Uterus (tissue), 4 donors: ENCODE results near the gene CDK12. TPM values are rescaled to one million over a fixed set of nuclear protein-coding genes. Genes with fewer than 3 reads are reported as not detected.

ENCODE experiments used
- DNase-seq, 2 donors: peaks; one replicate each; pipeline ENCODE4 v3.0.0-alpha.2; 2019 to 2020
- H3K27ac ChIP-seq, 2 donors: fragments of 200-600 bp; sonication (generic); 1 replicate in 1 of 2; 2 replicates in 1 of 2; pipeline ENCODE4 v1.5.1; 2016 to 2018
- H3K27me3 ChIP-seq, 2 donors: fragments of 200-600 bp; sonication (generic); one replicate each; pipeline ENCODE4 v1.5.1; 2018 to 2019; ENCODE audit warnings: control low read depth in 1 of 2
- H3K36me3 ChIP-seq, 2 donors: fragments of 200-600 bp; sonication (generic); one replicate each; pipeline ENCODE4 v1.5.1; 2019; ENCODE audit warnings: control low read depth in 1 of 2
- H3K4me1 ChIP-seq, 2 donors: fragments of 200-600 bp; sonication (generic); one replicate each; pipeline ENCODE4 v1.5.1; 2018 to 2019; ENCODE audit warnings: control low read depth in 1 of 2
- H3K4me3 ChIP-seq, 2 donors: fragments of 200-600 bp; sonication (generic); 1 replicate in 1 of 2; 2 replicates in 1 of 2; pipeline ENCODE4 v1.5.1; 2018 to 2019; ENCODE audit warnings: mild to moderate bottlenecking in 1 of 2
- H3K9me3 ChIP-seq, 2 donors: fragments of 200-600 bp; sonication (generic); one replicate each; pipeline ENCODE4 v1.5.1; 2019; ENCODE audit warnings: control low read depth in 1 of 2
- POLR2A ChIP-seq, 2 donors: fragments of 450-650 bp; IDR thresholded peaks; one replicate each; pipeline ENCODE4 v1.6.1; 2016; ENCODE audit warnings: antibody characterized with exemption in 2 of 2, mild to moderate bottlenecking in 1 of 2, moderate library complexity in 1 of 2
- intact Hi-C: fragments of 100-400 bp; cut with DNase I; formaldehyde crosslinking; loops from one replicate; pipeline ENCODE4 v1.15.1; 2023; ENCODE audit warnings: low total_unique reads
- total RNA-seq, 4 donors: library from RNA; depleted of rRNA in 3 of 4; stranded (reverse); fragments of >200 nt in 3 of 4; gene quantifications; one replicate each; pipeline versions ENCODE4 v1.1.0 to v1.2.4, GENCODE V29; 2014 to 2023
- TF ChIP-seq, protein P1 (sequence below), 4 experiments: fragments of 200-600 bp in 2 of 4; fragments of 450-650 bp in 2 of 4; sonication (generic) in 2 of 4; IDR thresholded peaks; one replicate each; pipeline ENCODE4 v1.5.1; 2016 to 2019; ENCODE audit warnings: antibody characterized with exemption in 4 of 4, mild to moderate bottlenecking in 2 of 4, moderate library complexity in 1 of 4
- donor health status: DM: yes; HTN: yes; CAD: no.

The CDK12 gene
- total RNA-seq, 4 donors from 2014 or later = 17.9 to 86.0 (median 27.2) TPM

DNA sequence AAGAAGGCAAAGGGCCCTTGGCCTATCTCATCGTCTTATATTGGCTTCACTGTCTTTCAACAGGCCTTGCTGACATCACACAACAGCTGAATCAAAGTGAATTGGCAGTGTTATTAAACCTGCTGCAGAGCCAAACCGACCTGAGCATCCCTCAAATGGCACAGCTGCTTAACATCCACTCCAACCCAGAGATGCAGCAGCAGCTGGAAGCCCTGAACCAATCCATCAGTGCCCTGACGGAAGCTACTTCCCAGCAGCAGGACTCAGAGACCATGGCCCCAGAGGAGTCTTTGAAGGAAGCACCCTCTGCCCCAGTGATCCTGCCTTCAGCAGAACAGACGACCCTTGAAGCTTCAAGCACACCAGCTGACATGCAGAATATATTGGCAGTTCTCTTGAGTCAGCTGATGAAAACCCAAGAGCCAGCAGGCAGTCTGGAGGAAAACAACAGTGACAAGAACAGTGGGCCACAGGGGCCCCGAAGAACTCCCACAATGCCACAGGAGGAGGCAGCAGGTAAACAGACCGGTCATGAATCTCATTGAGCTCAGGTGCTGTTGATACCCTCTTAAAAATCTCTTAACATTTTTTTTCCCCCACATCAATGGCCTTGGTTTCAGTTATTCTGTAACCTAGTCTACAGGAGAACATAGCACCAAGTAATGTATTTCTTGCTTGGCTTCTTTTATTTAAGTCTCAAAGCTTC is 64.7 kb downstream of the CDK12 start:
- Histone ChIP-seq H3K9me3 (no peaks in the 10 kb centered on the region), H3K36me3 (peaks cover 0 to 3% of the 10 kb centered on the region in 2 donors), H3K4me3 (no peak overlapping the region), H3K27ac (no peak overlapping the region), H3K27me3 (no peaks in the 10 kb centered on the region), H3K4me1 (no peaks in the 10 kb centered on the region)
- intact Hi-C loops = no loop called here
- no peak for DNase-seq
- TF ChIP-seq, protein P1, sequence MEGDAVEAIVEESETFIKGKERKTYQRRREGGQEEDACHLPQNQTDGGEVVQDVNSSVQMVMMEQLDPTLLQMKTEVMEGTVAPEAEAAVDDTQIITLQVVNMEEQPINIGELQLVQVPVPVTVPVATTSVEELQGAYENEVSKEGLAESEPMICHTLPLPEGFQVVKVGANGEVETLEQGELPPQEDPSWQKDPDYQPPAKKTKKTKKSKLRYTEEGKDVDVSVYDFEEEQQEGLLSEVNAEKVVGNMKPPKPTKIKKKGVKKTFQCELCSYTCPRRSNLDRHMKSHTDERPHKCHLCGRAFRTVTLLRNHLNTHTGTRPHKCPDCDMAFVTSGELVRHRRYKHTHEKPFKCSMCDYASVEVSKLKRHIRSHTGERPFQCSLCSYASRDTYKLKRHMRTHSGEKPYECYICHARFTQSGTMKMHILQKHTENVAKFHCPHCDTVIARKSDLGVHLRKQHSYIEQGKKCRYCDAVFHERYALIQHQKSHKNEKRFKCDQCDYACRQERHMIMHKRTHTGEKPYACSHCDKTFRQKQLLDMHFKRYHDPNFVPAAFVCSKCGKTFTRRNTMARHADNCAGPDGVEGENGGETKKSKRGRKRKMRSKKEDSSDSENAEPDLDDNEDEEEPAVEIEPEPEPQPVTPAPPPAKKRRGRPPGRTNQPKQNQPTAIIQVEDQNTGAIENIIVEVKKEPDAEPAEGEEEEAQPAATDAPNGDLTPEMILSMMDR (IDR thresholded peaks at IDR 0.05) = no peak
- no peak for TF ChIP-seq POLR2A (IDR thresholded peaks at IDR 0.05)

DNA sequence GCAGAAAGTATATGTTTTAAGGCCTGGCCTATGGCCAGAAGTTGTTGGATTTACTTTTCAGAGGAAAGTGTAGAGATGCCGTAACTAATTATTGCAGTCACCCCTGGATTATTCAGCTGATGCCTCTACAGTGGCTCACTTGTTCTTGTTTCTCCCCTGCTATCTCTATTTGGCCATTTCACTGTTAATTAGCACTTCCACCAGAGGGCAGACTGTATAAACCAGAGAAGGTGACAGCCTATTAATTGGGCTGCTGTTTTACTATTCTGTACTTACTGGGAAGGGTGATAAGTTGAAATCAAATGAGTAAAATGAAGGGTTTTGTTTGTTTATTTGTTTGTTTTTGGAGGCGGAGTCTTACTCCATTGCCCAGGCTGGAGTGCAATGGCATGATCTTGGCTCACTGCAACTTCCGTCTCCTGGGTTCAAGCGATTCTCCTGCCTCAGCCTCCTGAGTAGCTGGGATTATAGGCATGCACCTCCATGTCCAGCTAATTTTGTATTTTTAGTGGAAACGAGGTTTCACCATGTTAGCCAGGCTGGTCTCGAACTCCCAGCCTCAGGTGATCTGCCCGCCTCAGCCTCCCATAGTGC is 66.0 kb downstream of the CDK12 start:
- intact Hi-C loops = no loop called here
- Histone ChIP-seq H3K27me3 (no peaks in the 10 kb centered on the region), H3K4me3 (no peak overlapping the region), H3K4me1 (no peaks in the 10 kb centered on the region), H3K9me3 (no peaks in the 10 kb centered on the region), H3K36me3 (peaks cover 0 to 3% of the 10 kb centered on the region in 2 donors), H3K27ac (no peak overlapping the region)
- TF ChIP-seq, protein P1 (IDR thresholded peaks at IDR 0.05) = peak in 2 of 4 experiments; percentile 6 to 13
- TF ChIP-seq POLR2A (IDR thresholded peaks at IDR 0.05) = no peak
- no peak for DNase-seq

DNA sequence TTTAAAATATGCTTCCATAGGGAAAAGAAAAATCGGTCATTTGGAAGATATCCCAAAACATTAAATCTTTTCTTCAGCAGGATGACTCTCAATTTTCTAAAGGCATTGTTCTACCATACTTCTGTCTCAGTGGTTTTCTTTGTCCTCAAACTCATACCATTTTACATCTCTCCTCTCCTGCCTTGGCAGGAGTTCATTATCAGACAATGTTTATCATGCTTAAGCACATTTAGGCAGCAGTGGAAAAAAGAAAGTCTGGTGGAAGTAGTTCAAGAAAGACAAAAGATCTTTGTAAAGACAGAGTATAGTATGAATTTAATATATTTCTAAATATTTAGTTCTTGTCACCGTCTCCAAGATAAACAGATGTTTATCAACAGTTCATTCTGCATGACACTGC is 68.2 kb downstream of the CDK12 start:
- Histone ChIP-seq H3K4me3 (no peak overlapping the region), H3K36me3 (peaks cover 0 to 3% of the 10 kb centered on the region in 2 donors), H3K4me1 (no peaks in the 10 kb centered on the region), H3K27ac (no peak overlapping the region), H3K9me3 (no peaks in the 10 kb centered on the region), H3K27me3 (no peaks in the 10 kb centered on the region)
- no peak for TF ChIP-seq POLR2A (IDR thresholded peaks at IDR 0.05)
- TF ChIP-seq, protein P1 (IDR thresholded peaks at IDR 0.05) = no peak
- intact Hi-C loops = no loop called here
- DNase-seq = no peak

DNA sequence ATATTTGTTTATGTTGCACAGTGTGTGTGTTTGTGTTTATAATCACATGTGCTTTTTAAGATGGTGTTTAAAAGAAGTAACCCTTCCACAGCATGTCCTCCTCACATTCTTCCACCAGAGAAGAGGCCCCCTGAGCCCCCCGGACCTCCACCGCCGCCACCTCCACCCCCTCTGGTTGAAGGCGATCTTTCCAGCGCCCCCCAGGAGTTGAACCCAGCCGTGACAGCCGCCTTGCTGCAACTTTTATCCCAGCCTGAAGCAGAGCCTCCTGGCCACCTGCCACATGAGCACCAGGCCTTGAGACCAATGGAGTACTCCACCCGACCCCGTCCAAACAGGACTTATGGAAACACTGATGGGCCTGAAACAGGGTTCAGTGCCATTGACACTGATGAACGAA is 69.2 kb downstream of the CDK12 start:
- intact Hi-C loops = no loop called here
- H3K36me3 ChIP-seq = peaks cover 0 to 3% of the 10 kb centered on the region in 2 donors
- H3K27me3 ChIP-seq = no peaks in the 10 kb centered on the region
- DNase-seq = no peak
- no peaks in the 10 kb centered on the region for H3K4me1 ChIP-seq
- H3K9me3 ChIP-seq = no peaks in the 10 kb centered on the region
- TF ChIP-seq POLR2A (IDR thresholded peaks at IDR 0.05) = no peak
- TF ChIP-seq, protein P1 (IDR thresholded peaks at IDR 0.05) = no peak
- H3K4me3 ChIP-seq = no peak overlapping the region
- no peak overlapping the region for H3K27ac ChIP-seq

DNA sequence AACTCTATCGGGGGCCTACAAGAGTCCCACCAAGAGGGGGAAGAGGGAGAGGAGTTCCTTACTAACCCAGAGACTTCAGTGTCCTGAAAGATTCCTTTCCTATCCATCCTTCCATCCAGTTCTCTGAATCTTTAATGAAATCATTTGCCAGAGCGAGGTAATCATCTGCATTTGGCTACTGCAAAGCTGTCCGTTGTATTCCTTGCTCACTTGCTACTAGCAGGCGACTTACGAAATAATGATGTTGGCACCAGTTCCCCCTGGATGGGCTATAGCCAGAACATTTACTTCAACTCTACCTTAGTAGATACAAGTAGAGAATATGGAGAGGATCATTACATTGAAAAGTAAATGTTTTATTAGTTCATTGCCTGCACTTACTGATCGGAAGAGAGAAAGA is 70.0 kb downstream of the CDK12 start:
- Histone ChIP-seq H3K4me1 (no peaks in the 10 kb centered on the region), H3K9me3 (no peaks in the 10 kb centered on the region), H3K27me3 (no peaks in the 10 kb centered on the region), H3K36me3 (peaks cover 0 to 3% of the 10 kb centered on the region in 2 donors), H3K4me3 (no peak overlapping the region), H3K27ac (no peak overlapping the region)
- DNase-seq = no peak
- intact Hi-C loops = no loop called here
- TF ChIP-seq POLR2A (IDR thresholded peaks at IDR 0.05) = no peak
- TF ChIP-seq, protein P1 (IDR thresholded peaks at IDR 0.05) = no peak
